NCI-H510A (cell line): ENCODE results near the gene FAM193A.
"Not testable (repeated sequence)": the region's sequence is repeated elsewhere in the genome, so short reads cannot be mapped to it uniquely, and the experiment has no call there.

Experiments used
- DNase-seq: peaks from one replicate; lab custom pipeline; 2025; lab: John Stamatoyannopoulos, UW

FAM193A gene

GRCh38 chr4:2618729-2619128 lies 82.3 kb downstream of the FAM193A start:
- DNase-seq = not testable (repeated sequence)

- DNase-seq = no peak
Measured at GRCh38 chr4:2619459-2619858, 83.0 kb downstream of the FAM193A start.

- DNase-seq = no peak
Measured at GRCh38 chr4:2621419-2621818, 85.0 kb downstream of the FAM193A start.

- no peak for DNase-seq
Measured at GRCh38 chr4:2623442-2623841, 87.0 kb downstream of the FAM193A start.

GRCh38 chr4:2624782-2625530 lies 88.5 kb downstream of the FAM193A start:
- no peak for DNase-seq

- DNase-seq = no peak
Measured at GRCh38 chr4:2626231-2626630, 89.8 kb downstream of the FAM193A start.

GRCh38 chr4:2630556-2631273 lies 94.3 kb downstream of the FAM193A start:
- no peak for DNase-seq

GRCh38 chr4:2634014-2634413 lies 97.6 kb downstream of the FAM193A start:
- no peak for DNase-seq

- no peak for DNase-seq
Measured at GRCh38 chr4:2636331-2636730, 99.9 kb downstream of the FAM193A start.

GRCh38 chr4:2636994-2637393 lies 100.5 kb downstream of the FAM193A start:
- DNase-seq = not testable (repeated sequence)

- peak; percentile 44 for DNase-seq
Measured at GRCh38 chr4:2637956-2638552, 101.6 kb downstream of the FAM193A start.

- DNase-seq = no peak
Measured at GRCh38 chr4:2638730-2639129, 102.3 kb downstream of the FAM193A start.

GRCh38 chr4:2642968-2643367 lies 106.5 kb downstream of the FAM193A start:
- no peak for DNase-seq

GRCh38 chr4:2643555-2643954 lies 107.1 kb downstream of the FAM193A start:
- DNase-seq = no peak

- DNase-seq = no peak
Measured at GRCh38 chr4:2646396-2647149, 110.1 kb downstream of the FAM193A start.

- peak; percentile 77 for DNase-seq
Measured at GRCh38 chr4:2647403-2648158, 111.1 kb downstream of the FAM193A start.

GRCh38 chr4:2648159-2648814 lies 111.8 kb downstream of the FAM193A start:
- DNase-seq = no peak

- DNase-seq = no peak
Measured at GRCh38 chr4:2649604-2650114, 113.2 kb downstream of the FAM193A start.

GRCh38 chr4:2650276-2650675 lies 113.8 kb downstream of the FAM193A start:
- DNase-seq = no peak

GRCh38 chr4:2651546-2651945 lies 115.1 kb downstream of the FAM193A start:
- no peak for DNase-seq

GRCh38 chr4:2651998-2652397 lies 115.6 kb downstream of the FAM193A start:
- DNase-seq = peak; percentile 34
